Fibroblast of lung (primary cell): ENCODE measurements around the gene PROP1. TPM values are rescaled to one million over a fixed set of nuclear protein-coding genes. Genes with fewer than 3 reads are reported as not detected.
"Not testable (repeated sequence)": the region's sequence is repeated elsewhere in the genome, so short reads cannot be mapped to it uniquely, and the experiment has no call there.

Source experiments
- DNase-seq, 2 donors: peaks; one replicate each; pipeline versions ENCODE4 v3.0.0 to v3.0.0-alpha.2; 2010; ENCODE audit warnings: low read depth in 2 of 2
- H2AFZ ChIP-seq: 2 replicates; pipeline ENCODE4 v1.5.1; 2012; ENCODE audit warnings: low read length, control low read depth, inconsistent platforms
- H3K27ac ChIP-seq: 2 replicates; pipeline ENCODE4 v1.5.1; 2011; ENCODE audit warnings: low read length, control low read depth; ENCODE audit not compliant: insufficient read depth
- H3K27me3 ChIP-seq: 2 replicates; pipeline ENCODE4 v1.5.1; 2011; ENCODE audit warnings: mild to moderate bottlenecking, low read length; ENCODE audit not compliant: control insufficient read depth, insufficient read depth
- H3K36me3 ChIP-seq: 2 replicates; pipeline ENCODE4 v1.5.1; 2011; ENCODE audit warnings: low read length; ENCODE audit not compliant: control insufficient read depth, insufficient read depth
- H3K4me1 ChIP-seq: 2 replicates; pipeline ENCODE4 v1.5.1; 2011; ENCODE audit warnings: low read length; ENCODE audit not compliant: control insufficient read depth, insufficient read depth; ENCODE audit errors: extremely low read depth
- H3K4me2 ChIP-seq: 2 replicates; pipeline ENCODE4 v1.5.1; 2011; ENCODE audit warnings: low read length, control low read depth; ENCODE audit not compliant: insufficient read depth; ENCODE audit errors: extremely low read depth
- H3K4me3 ChIP-seq, 4 experiments: fragments of 200-600 bp in 1 of 4; sonication (generic) in 1 of 4; replicated peaks in 1 of 4; 2 replicates each; pipeline ENCODE4 v1.5.1; 2011 to 2016; ENCODE audit warnings: low read length in 4 of 4, low read depth in 3 of 4, mild to moderate bottlenecking in 3 of 4, control low read depth in 2 of 4, inconsistent platforms in 1 of 4, mixed read lengths in 1 of 4; ENCODE audit not compliant: insufficient read depth in 1 of 4; ENCODE audit errors: control extremely low read depth in 1 of 4
- H3K79me2 ChIP-seq: 2 replicates; pipeline ENCODE4 v1.5.1; 2012; ENCODE audit warnings: mild to moderate bottlenecking, low read length, inconsistent platforms; ENCODE audit not compliant: control insufficient read depth, insufficient read depth
- H3K9ac ChIP-seq: 2 replicates; pipeline ENCODE4 v1.5.1; 2011; ENCODE audit warnings: mild to moderate bottlenecking, low read length, control low read depth; ENCODE audit not compliant: insufficient read depth
- H3K9me3 ChIP-seq: 2 replicates; pipeline ENCODE4 v1.5.1; 2012; ENCODE audit warnings: low read depth, low read length; ENCODE audit not compliant: control insufficient read depth, insufficient read depth
- H4K20me1 ChIP-seq: 2 replicates; pipeline ENCODE4 v1.5.1; 2011; ENCODE audit warnings: low read length; ENCODE audit not compliant: control insufficient read depth, insufficient read depth; ENCODE audit errors: extremely low read depth
- EZH2 ChIP-seq: IDR thresholded peaks from 2 replicates; pipeline ENCODE4 v1.5.1; 2012; ENCODE audit warnings: low read length, control low read depth, mild to moderate bottlenecking; ENCODE audit errors: missing control alignments
- polyA minus RNA-seq: library from RNA; depleted of rRNA, polyadenylated mRNA; stranded (reverse); fragments of >200 nt; gene quantifications from 2 replicates; pipeline ENCODE4 v1.2.3, GENCODE V29; 2011; ENCODE audit warnings: low replicate concordance
- polyA plus RNA-seq, 2 donors: library from polyadenylated mRNA; depleted of rRNA in 1 of 2; stranded (reverse) in 1 of 2; unstranded in 1 of 2; fragments of >200 nt; gene quantifications; 2 replicates each; pipeline ENCODE4 v1.2.1, GENCODE V29; 2011 to 2012; ENCODE audit warnings: missing spikeins in 1 of 2
- total RNA-seq: library from RNA; depleted of rRNA; stranded (reverse); fragments of >200 nt; gene quantifications from 2 replicates; pipeline ENCODE4 v1.2.1, GENCODE V29; 2014
- TF ChIP-seq, protein P1 (sequence below), 2 donors: IDR thresholded peaks in 1 of 2; conservative IDR thresholded peaks in 1 of 2; 1 replicate in 1 of 2; 2 replicates in 1 of 2; pipeline ENCODE4 v1.5.1; 2011 to 2012; ENCODE audit warnings: low read length in 2 of 2, control low read depth in 1 of 2, inconsistent platforms in 1 of 2, low read depth in 1 of 2, mild to moderate bottlenecking in 1 of 2

PROP1 gene
- not detected in 2 replicates for total RNA-seq
- polyA plus RNA-seq = not detected in 2 replicates
- not detected in 2 replicates for polyA plus RNA-seq (2012)
- polyA minus RNA-seq = not detected in 2 replicates

DNA sequence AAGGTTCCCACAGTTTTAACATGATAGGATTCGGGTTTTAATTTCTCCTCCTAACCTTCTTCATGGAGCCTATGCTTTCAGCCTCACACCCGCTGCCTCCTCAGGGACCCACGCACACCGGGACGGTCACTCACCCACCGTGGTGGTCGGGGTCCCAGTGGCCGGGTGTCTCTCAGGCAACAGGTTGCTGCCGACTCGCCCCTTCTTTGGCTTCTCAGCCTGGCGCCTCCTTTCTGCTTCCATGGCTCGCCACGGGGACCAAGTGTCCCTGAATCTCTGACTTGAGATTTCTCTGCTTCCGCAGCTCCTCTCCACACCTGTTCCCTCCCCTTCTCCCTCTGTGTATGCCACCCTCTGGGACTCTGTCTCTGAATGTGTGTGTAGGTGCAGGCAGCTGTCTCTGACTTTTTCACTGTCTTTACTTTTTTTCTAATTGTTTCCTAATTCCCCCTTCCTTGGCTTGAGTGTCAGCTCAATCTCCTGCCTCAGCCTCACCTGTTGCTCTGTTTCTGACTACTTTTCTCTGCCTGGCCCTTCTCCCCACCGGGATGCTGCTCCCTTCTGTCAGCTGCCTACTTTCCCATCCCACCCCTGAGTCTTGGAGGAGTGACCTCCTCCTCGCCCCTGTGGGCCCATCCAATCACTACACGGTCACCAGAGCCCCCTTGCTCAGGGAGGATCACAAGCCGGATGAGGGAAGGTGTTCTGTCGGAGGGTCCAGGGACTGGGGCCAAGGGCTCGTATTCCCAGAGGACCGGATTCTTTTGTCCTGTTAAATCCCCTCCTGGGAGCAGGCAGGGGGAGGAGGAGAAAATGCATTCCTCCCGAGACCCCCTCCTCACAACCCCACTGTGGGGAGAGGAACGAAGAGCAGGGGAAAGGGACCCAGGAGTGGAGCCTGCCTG lies at the start of gene PROP1:
PROP1 (minus strand) TSS at position 552 of the 905 bp plus-strand sequence; CDS start at position 243, 309 bp downstream.
- Histone ChIP-seq H3K9ac (no peak within 1 kb of the TSS), H3K79me2 (no peaks in the 10 kb centered on the region), H3K27me3 (no peaks in the 10 kb centered on the region), H3K4me3 (no peak within 1 kb of the TSS), H3K4me2 (no peak within 1 kb of the TSS), H3K27ac (no peak within 1 kb of the TSS), H3K4me1 (no peaks in the 10 kb centered on the region), H3K36me3 (no peaks in the 10 kb centered on the region), H4K20me1 (no peaks in the 10 kb centered on the region), H2AFZ (no peak within 1 kb of the TSS), H3K9me3 (no peaks in the 10 kb centered on the region)
- TF ChIP-seq, protein P1, sequence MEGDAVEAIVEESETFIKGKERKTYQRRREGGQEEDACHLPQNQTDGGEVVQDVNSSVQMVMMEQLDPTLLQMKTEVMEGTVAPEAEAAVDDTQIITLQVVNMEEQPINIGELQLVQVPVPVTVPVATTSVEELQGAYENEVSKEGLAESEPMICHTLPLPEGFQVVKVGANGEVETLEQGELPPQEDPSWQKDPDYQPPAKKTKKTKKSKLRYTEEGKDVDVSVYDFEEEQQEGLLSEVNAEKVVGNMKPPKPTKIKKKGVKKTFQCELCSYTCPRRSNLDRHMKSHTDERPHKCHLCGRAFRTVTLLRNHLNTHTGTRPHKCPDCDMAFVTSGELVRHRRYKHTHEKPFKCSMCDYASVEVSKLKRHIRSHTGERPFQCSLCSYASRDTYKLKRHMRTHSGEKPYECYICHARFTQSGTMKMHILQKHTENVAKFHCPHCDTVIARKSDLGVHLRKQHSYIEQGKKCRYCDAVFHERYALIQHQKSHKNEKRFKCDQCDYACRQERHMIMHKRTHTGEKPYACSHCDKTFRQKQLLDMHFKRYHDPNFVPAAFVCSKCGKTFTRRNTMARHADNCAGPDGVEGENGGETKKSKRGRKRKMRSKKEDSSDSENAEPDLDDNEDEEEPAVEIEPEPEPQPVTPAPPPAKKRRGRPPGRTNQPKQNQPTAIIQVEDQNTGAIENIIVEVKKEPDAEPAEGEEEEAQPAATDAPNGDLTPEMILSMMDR (conservative IDR thresholded peaks at IDR 0.05 in 1 of 2, IDR thresholded peaks at IDR 0.05 in 1 of 2; ENCODE audit: low read depth in 1 of 2, low read length in 2 of 2) = no peak
- no peak for TF ChIP-seq EZH2
- DNase-seq = no peak

GRCh38 chr5:178019379-178020030 lies 23.5 kb upstream of the PROP1 start:
- H3K27ac ChIP-seq, H3K36me3 ChIP-seq, H3K79me2 ChIP-seq, DNase-seq, H4K20me1 ChIP-seq, H3K4me2 ChIP-seq, H3K4me3 ChIP-seq, H2AFZ ChIP-seq, H3K9me3 ChIP-seq, H3K4me1 ChIP-seq, H3K9ac ChIP-seq, H3K27me3 ChIP-seq: not testable (repeated sequence)

DNA sequence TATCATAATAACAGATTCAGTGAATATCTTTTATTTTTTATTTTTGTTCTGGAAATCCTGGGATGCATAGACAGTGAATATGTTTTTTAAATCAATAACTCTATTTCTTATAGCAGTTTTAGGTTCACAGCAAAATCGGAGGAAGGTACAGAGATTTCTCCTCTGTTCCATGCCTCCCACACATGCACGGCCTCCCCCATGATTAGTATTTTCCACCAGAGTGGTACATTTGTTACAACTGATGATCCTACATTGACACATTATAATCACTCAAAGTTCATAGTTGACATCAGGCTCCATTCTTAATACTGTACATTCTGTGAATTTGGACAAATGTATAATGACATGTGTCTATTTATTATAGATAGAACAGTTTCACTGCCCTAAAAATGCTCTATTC lies 16.7 kb upstream of the PROP1 start:
- not testable (repeated sequence) for H3K79me2 ChIP-seq, DNase-seq, H3K27me3 ChIP-seq, H3K4me2 ChIP-seq, H3K4me1 ChIP-seq, H3K9me3 ChIP-seq, H3K4me3 ChIP-seq, H3K9ac ChIP-seq, H2AFZ ChIP-seq, H3K36me3 ChIP-seq, H4K20me1 ChIP-seq, H3K27ac ChIP-seq

DNA sequence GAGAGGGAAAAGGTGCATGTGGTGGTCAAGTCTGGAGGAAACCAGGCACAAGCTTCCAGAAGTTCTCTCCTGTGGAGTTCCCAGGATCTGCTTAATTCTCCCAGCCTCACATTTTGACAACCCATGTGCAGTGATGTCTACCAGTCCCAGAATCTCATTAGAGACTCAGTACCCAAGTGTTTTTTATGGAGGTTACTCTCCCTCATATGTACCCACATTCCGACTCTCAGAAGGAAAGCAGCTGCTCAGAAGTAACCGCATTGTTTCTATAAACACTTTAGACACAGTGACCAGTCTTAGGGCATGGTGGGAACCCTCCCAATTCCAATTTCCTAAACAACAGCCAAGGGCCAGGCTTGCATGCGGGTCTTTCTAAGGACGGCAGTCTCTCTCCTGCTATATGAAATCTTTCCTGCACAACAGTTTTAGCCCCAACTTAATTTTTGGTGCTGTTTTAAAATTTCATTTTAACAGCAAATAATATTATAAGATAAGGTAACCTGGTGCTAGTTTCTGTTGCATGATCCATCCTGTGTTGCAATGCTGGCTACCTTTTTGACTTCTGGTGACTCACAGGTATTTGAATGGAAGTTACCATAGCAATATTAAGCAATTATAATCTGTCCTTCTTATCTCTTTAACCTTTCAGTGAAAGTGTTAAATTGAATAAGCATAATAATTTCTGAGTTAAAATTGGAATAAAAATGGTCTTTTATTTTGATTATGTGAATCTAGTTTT lies 15.9 kb upstream of the PROP1 start:
- not testable (repeated sequence) for H3K36me3 ChIP-seq, H3K4me1 ChIP-seq, H4K20me1 ChIP-seq, H3K4me2 ChIP-seq, H3K27me3 ChIP-seq, H3K4me3 ChIP-seq, H3K9me3 ChIP-seq, H2AFZ ChIP-seq, DNase-seq, H3K27ac ChIP-seq, H3K79me2 ChIP-seq, H3K9ac ChIP-seq

- H3K4me3 ChIP-seq, H3K27me3 ChIP-seq, H3K4me2 ChIP-seq, H3K4me1 ChIP-seq, H4K20me1 ChIP-seq, H3K9me3 ChIP-seq, H3K79me2 ChIP-seq, H3K27ac ChIP-seq, H3K36me3 ChIP-seq, DNase-seq, H3K9ac ChIP-seq, H2AFZ ChIP-seq: not testable (repeated sequence)
Observed at GRCh38 chr5:178007272-178007671, 11.2 kb upstream of the PROP1 start.
